Muscle of leg (tissue), 16 donors: ENCODE results near the gene NPPA. TPM values are rescaled to one million over a fixed set of nuclear protein-coding genes. Genes with fewer than 3 reads are reported as not detected.
"Not testable (repeated sequence)": the region's sequence is repeated elsewhere in the genome, so short reads cannot be mapped to it uniquely, and the experiment has no call there.

Experiments
- DNase-seq: peaks from one replicate; pipeline ENCODE4 v3.0.0; 2013
- H3K27ac ChIP-seq: one replicate; pipeline ENCODE4 v1.5.1; 2013; ENCODE audit warnings: mild to moderate bottlenecking, low read length, control low read depth
- H3K27me3 ChIP-seq: one replicate; pipeline ENCODE4 v1.6.1; 2013; ENCODE audit warnings: low read length; ENCODE audit not compliant: control insufficient read depth, insufficient read depth
- H3K36me3 ChIP-seq: one replicate; pipeline ENCODE4 v1.6.1; 2013; ENCODE audit warnings: low read length; ENCODE audit not compliant: control insufficient read depth, insufficient read depth
- H3K4me1 ChIP-seq: one replicate; pipeline ENCODE4 v1.6.1; 2013; ENCODE audit warnings: low read length; ENCODE audit not compliant: control insufficient read depth, insufficient read depth
- H3K4me3 ChIP-seq: one replicate; pipeline ENCODE4 v1.5.1; 2013; ENCODE audit warnings: low read length, control low read depth
- H3K9me3 ChIP-seq: replicated peaks from 2 replicates; pipeline ENCODE4 v1.6.1; 2013; ENCODE audit warnings: low read depth, low read length; ENCODE audit not compliant: control insufficient read depth
- WGBS: methylation state at CpG from one replicate; pipeline ENCODE4 v1.1.5; 2013; ENCODE audit warnings: missing lambda C conversion rate; ENCODE audit not compliant: insufficient coverage; 5-methylcytosine and 5-hydroxymethylcytosine counted together
- long read RNA-seq, 11 donors: transcript quantifications; one replicate each; lab custom pipeline, GENCODE V29; 2026
- polyA plus RNA-seq, 8 donors: library from polyadenylated mRNA; unstranded; fragments of 120-200 nt; gene quantifications; one replicate each; pipeline versions ENCODE4 v1.2.1 to v1.2.3, GENCODE V29; 2013; ENCODE audit warnings: inconsistent platforms in 1 of 8, low replicate concordance in 1 of 8; ENCODE audit not compliant: insufficient read length in 8 of 8, insufficient read depth in 1 of 8
- total RNA-seq: library from RNA; stranded (reverse); fragments of 120-200 nt; gene quantifications from one replicate; pipeline ENCODE4 v1.2.4, GENCODE V29; 2013

NPPA gene
- total RNA-seq: 0.93 TPM
- 1 to 10 TPM; 1.1 to 3.2 (median 2.2) TPM for polyA plus RNA-seq
- long read RNA-seq, donor 1, partial matches to known transcripts: 0 of 4 reads
- long read RNA-seq, donor 1, other reads (novel, unspliced or antisense): 0 of 4 reads
- long read RNA-seq, donor 2: 0 reads
- long read RNA-seq, donor 3, partial matches to known transcripts: 0 of 2 reads
- long read RNA-seq, donor 3, other reads (novel, unspliced or antisense): 0 of 2 reads
- long read RNA-seq, donor 4: 0 reads
- long read RNA-seq, donor 5, partial matches to known transcripts: 0 of 3 reads
- long read RNA-seq, donor 5, other reads (novel, unspliced or antisense): 0 of 3 reads
- long read RNA-seq, donor 6, partial matches to known transcripts: 0 of 6 reads
- long read RNA-seq, donor 6, other reads (novel, unspliced or antisense): 0 of 6 reads
- long read RNA-seq, donor 7, partial matches to known transcripts: 0 of 1 reads
- long read RNA-seq, donor 7, other reads (novel, unspliced or antisense): 0 of 1 reads
- long read RNA-seq, donor 8: 0 reads
- long read RNA-seq, donor 9: 0 reads
- long read RNA-seq, donor 10, transcript NPPA-202 (3 exons, 855 nt): major isoform, 9 of 9 reads
- long read RNA-seq, donor 10, partial matches to known transcripts: 0 of 9 reads
- long read RNA-seq, donor 10, other reads (novel, unspliced or antisense): 0 of 9 reads
- long read RNA-seq, donor 11, partial matches to known transcripts: 0 of 1 reads
- long read RNA-seq, donor 11, other reads (novel, unspliced or antisense): 0 of 1 reads

- no peak within 1 kb of the TSS for H3K4me3 ChIP-seq
- WGBS: 15% methylated on average over 14 of the region's 18 CpGs
Measured at GRCh38 chr1:11847667-11848372, at the start of gene NPPA. TSS of gene NPPA (minus strand) at chr1:11847783. CDS start at chr1:11847684, 99 bp downstream.

GRCh38 chr1:11894501-11894900 lies 46.9 kb upstream of the NPPA start:
- H3K4me3 ChIP-seq, H3K36me3 ChIP-seq, DNase-seq, H3K27ac ChIP-seq, H3K4me1 ChIP-seq, H3K9me3 ChIP-seq: not testable (repeated sequence)
- H3K27me3 ChIP-seq: peaks cover 38% of the 10 kb centered on the region
- WGBS: 73% methylated on average over 1 of the region's 1 CpG

More at GRCh38 chr1:11847667-11848372, at the start of gene NPPA:
- H3K9me3 ChIP-seq: no peaks in the 10 kb centered on the region
- H3K27ac ChIP-seq: no peak within 1 kb of the TSS
- peaks cover 24% of the 10 kb centered on the region for H3K36me3 ChIP-seq
- peaks cover 20% of the 10 kb centered on the region for H3K4me1 ChIP-seq
- H3K27me3 ChIP-seq: peaks cover 3% of the 10 kb centered on the region
- peak; percentile 69 for DNase-seq

GRCh38 chr1:11893907-11894251 lies 46.3 kb upstream of the NPPA start:
- H3K9me3 ChIP-seq: no peaks in the 10 kb centered on the region
- H3K4me3 ChIP-seq: no peak overlapping the region
- peak; percentile 45 for DNase-seq
- peaks cover 32% of the 10 kb centered on the region for H3K27me3 ChIP-seq
- no CpG with 5 or more reads among the region's 5 CpGs for WGBS
- H3K36me3 ChIP-seq: no peaks in the 10 kb centered on the region
- no peaks in the 10 kb centered on the region for H3K4me1 ChIP-seq
- H3K27ac ChIP-seq: no peak overlapping the region

- Histone ChIP-seq H3K4me1 (peaks cover 8% of the 10 kb centered on the region), H3K4me3 (no peak overlapping the region), H3K27ac (no peak overlapping the region), H3K9me3 (no peaks in the 10 kb centered on the region), H3K27me3 (peaks cover 16% of the 10 kb centered on the region), H3K36me3 (no peaks in the 10 kb centered on the region)
- WGBS: 93% methylated on average over 4 of the region's 6 CpGs
- no peak for DNase-seq
Measured at GRCh38 chr1:11891433-11892186, 44.0 kb upstream of the NPPA start.

GRCh38 chr1:11888877-11889208 lies 41.3 kb upstream of the NPPA start:
- no peak for DNase-seq
- Histone ChIP-seq H3K27ac (no peak overlapping the region), H3K4me1 (peaks cover 20% of the 10 kb centered on the region), H3K9me3 (no peaks in the 10 kb centered on the region), H3K36me3 (no peaks in the 10 kb centered on the region), H3K27me3 (peaks cover 10% of the 10 kb centered on the region), H3K4me3 (no peak overlapping the region)
- WGBS: 0% methylated on average over 2 of the region's 3 CpGs

- WGBS: 73% methylated on average over 15 of the region's 15 CpGs
- Histone ChIP-seq H3K9me3 (no peaks in the 10 kb centered on the region), H3K36me3 (no peaks in the 10 kb centered on the region), H3K4me3 (no peak overlapping the region), H3K27ac (no peak overlapping the region), H3K4me1 (peaks cover 24% of the 10 kb centered on the region), H3K27me3 (peaks cover 10% of the 10 kb centered on the region)
- DNase-seq: no peak
Measured at GRCh38 chr1:11888206-11888876, 40.8 kb upstream of the NPPA start.

- no peak overlapping the region for H3K4me3 ChIP-seq
- H3K27ac ChIP-seq: no peak overlapping the region
- no peaks in the 10 kb centered on the region for H3K9me3 ChIP-seq
- no peaks in the 10 kb centered on the region for H3K36me3 ChIP-seq
- 73% methylated on average over 7 of the region's 7 CpGs for WGBS
- no peak for DNase-seq
- peaks cover 31% of the 10 kb centered on the region for H3K4me1 ChIP-seq
- H3K27me3 ChIP-seq: peaks cover 9% of the 10 kb centered on the region
Measured at GRCh38 chr1:11887666-11888007, 40.1 kb upstream of the NPPA start.

- no peaks in the 10 kb centered on the region for H3K36me3 ChIP-seq
- H3K4me3 ChIP-seq: no peak overlapping the region
- H3K27ac ChIP-seq: no peak overlapping the region
- peaks cover 35% of the 10 kb centered on the region for H3K4me1 ChIP-seq
- peak; percentile 88 for DNase-seq
- peaks cover under 1% of the 10 kb centered on the region for H3K9me3 ChIP-seq
- peaks cover 4% of the 10 kb centered on the region for H3K27me3 ChIP-seq
- 72% methylated on average over 18 of the region's 19 CpGs for WGBS
Measured at GRCh38 chr1:11886986-11887665, 39.5 kb upstream of the NPPA start.

- Histone ChIP-seq H3K4me1 (peaks cover 47% of the 10 kb centered on the region), H3K9me3 (peaks cover 2% of the 10 kb centered on the region), H3K36me3 (no peaks in the 10 kb centered on the region), H3K27ac (peak overlapping the region; percentile 47), H3K27me3 (no peaks in the 10 kb centered on the region), H3K4me3 (no peak overlapping the region)
- WGBS: 62% methylated on average over 6 of the region's 6 CpGs
- DNase-seq: peak; percentile 59
Measured at GRCh38 chr1:11885916-11886315, 38.3 kb upstream of the NPPA start.
